DOHH2 (cell line): ENCODE results near the gene TMEM255B.

Experiments
- CTCF ChIP-seq: fragments of 200-600 bp; sonication (generic); IDR thresholded peaks from one replicate; pipeline ENCODE4 v1.5.1; 2014; ENCODE audit warnings: antibody characterized with exemption, mild to moderate bottlenecking, low read depth, low read length; ENCODE audit not compliant: poor library complexity, severe bottlenecking
- EZH2phosphoT487 ChIP-seq: fragments of 200-600 bp; sonication (generic); IDR thresholded peaks from 2 replicates; pipeline ENCODE4 v1.6.1; 2017; ENCODE audit warnings: borderline replicate concordance, mild to moderate bottlenecking, antibody characterized with exemption, low read length, moderate library complexity, mixed read lengths

GRCh38 chr13:113804017-113804702 lies 45.1 kb downstream of the TMEM255B start:
- TF ChIP-seq CTCF = no peak
- no peak for TF ChIP-seq EZH2phosphoT487
